Naive thymus-derived CD4-positive, alpha-beta T cell (primary cell): Measurements from ENCODE around the gene REG1B. TPM values are rescaled to one million over a fixed set of nuclear protein-coding genes. Genes with fewer than 3 reads are reported as not detected.
A peak's percentile ranks its signal among the peaks of the same experiment; 100 is the strongest.
"Not testable (repeated sequence)": the region's sequence is repeated elsewhere in the genome, so short reads cannot be mapped to it uniquely, and the experiment has no call there.

Experiments used
- ATAC-seq: fragments of 150-1000 bp; cut with Tn5 transposase; 2 replicates; pipeline ENCODE4 v1.10.0; 2021; ENCODE audit warnings: mild to moderate bottlenecking, moderate library complexity
- CTCF ChIA-PET: fragments of 350-600 bp; sonication (Branson Sonifier 250); formaldehyde crosslinking; loops from one replicate; lab custom pipeline; 2021; ENCODE audit warnings: antibody characterized with exemption; lab: Charles Lee
- POLR2A ChIA-PET: fragments of 350-600 bp; sonication (Branson Sonifier 250); formaldehyde crosslinking; loops from one replicate; lab custom pipeline; 2021; ENCODE audit warnings: antibody characterized with exemption, inconsistent platforms; lab: Charles Lee
- DNase-seq, 9 donors: peaks; one replicate each; pipeline versions ENCODE4 v3.0.0 to v3.0.0-alpha.2; 2020 to 2022; ENCODE audit warnings: mixed read lengths in 1 of 9
- H3K27ac ChIP-seq: one replicate; pipeline ENCODE4 v1.7.0; 2013; ENCODE audit warnings: mild to moderate bottlenecking, low read depth, low read length, moderate library complexity
- H3K27me3 ChIP-seq, 2 donors: one replicate each; pipeline ENCODE4 v1.7.0; 2013; ENCODE audit warnings: low read length in 2 of 2, mild to moderate bottlenecking in 2 of 2, moderate library complexity in 2 of 2; ENCODE audit not compliant: control insufficient read depth in 2 of 2, insufficient read depth in 2 of 2
- H3K36me3 ChIP-seq, 3 experiments: 1 replicate in 2 of 3; 2 replicates in 1 of 3; pipeline ENCODE4 v1.7.0; 2013; ENCODE audit warnings: low read length in 3 of 3, mild to moderate bottlenecking in 3 of 3, moderate library complexity in 1 of 3; ENCODE audit not compliant: insufficient read depth in 3 of 3, control insufficient read depth in 2 of 3
- H3K4me1 ChIP-seq, 2 donors: one replicate each; pipeline ENCODE4 v1.7.0; 2013; ENCODE audit warnings: low read length in 2 of 2, mild to moderate bottlenecking in 2 of 2, moderate library complexity in 1 of 2; ENCODE audit not compliant: control insufficient read depth in 2 of 2, insufficient read depth in 2 of 2
- H3K4me3 ChIP-seq: 2 replicates; pipeline ENCODE4 v1.7.0; 2013; ENCODE audit warnings: mild to moderate bottlenecking, low read length
- H3K9me3 ChIP-seq, 3 experiments: 1 replicate in 2 of 3; 2 replicates in 1 of 3; pipeline ENCODE4 v1.7.0; 2013; ENCODE audit warnings: low read length in 3 of 3; ENCODE audit not compliant: control insufficient read depth in 2 of 3
- H3K27ac Mint-ChIP-seq, 9 donors: one replicate each; pipeline ENCODE4 v1.8.0; 2020 to 2022; ENCODE audit warnings: mixed read lengths in 9 of 9, mild to moderate bottlenecking in 8 of 9, moderate library complexity in 5 of 9, inconsistent platforms in 2 of 9
- H3K27me3 Mint-ChIP-seq, 5 donors: one replicate each; pipeline ENCODE4 v1.8.0; 2021 to 2022; ENCODE audit warnings: mixed read lengths in 5 of 5, mild to moderate bottlenecking in 1 of 5
- H3K36me3 Mint-ChIP-seq, 5 donors: one replicate each; pipeline ENCODE4 v1.8.0; 2020 to 2022; ENCODE audit warnings: mixed read lengths in 5 of 5, mild to moderate bottlenecking in 3 of 5, inconsistent platforms in 1 of 5
- H3K4me1 Mint-ChIP-seq, 7 donors: one replicate each; pipeline ENCODE4 v1.8.0; 2020 to 2022; ENCODE audit warnings: mixed read lengths in 7 of 7, mild to moderate bottlenecking in 3 of 7, inconsistent platforms in 1 of 7
- H3K4me3 Mint-ChIP-seq, 10 donors: one replicate each; pipeline ENCODE4 v1.8.0; 2020 to 2022; ENCODE audit warnings: mild to moderate bottlenecking in 10 of 10, mixed read lengths in 10 of 10, moderate library complexity in 6 of 10, inconsistent platforms in 2 of 10
- H3K9me3 Mint-ChIP-seq, 11 donors: one replicate each; pipeline ENCODE4 v1.8.0; 2020 to 2022; ENCODE audit warnings: mixed read lengths in 11 of 11, mild to moderate bottlenecking in 4 of 11, inconsistent platforms in 1 of 11, moderate library complexity in 1 of 11
- intact Hi-C, 2 donors: fragments of 100-400 bp; cut with micrococcal nuclease; formaldehyde crosslinking; loops; one replicate each; pipeline ENCODE4 v1.15.1; 2023
- polyA plus RNA-seq, 2 donors: library from polyadenylated mRNA; unstranded; fragments of 300-500 nt; fragmentation: Illumina TruSeq; gene quantifications; one replicate each; pipeline ENCODE4 v1.2.3, GENCODE V29; 2021
- total RNA-seq, 6 experiments: library from RNA in 5 of 6; stranded (reverse) in 5 of 6; gene quantifications; 1 replicate in 5 of 6; 2 replicates in 1 of 6; pipeline ENCODE4 v1.2.3 and lab custom pipeline; 2021 to 2026

The REG1B gene
- total and polyA plus RNA-seq, 7 experiments from 2014 or later: not detected

DNA sequence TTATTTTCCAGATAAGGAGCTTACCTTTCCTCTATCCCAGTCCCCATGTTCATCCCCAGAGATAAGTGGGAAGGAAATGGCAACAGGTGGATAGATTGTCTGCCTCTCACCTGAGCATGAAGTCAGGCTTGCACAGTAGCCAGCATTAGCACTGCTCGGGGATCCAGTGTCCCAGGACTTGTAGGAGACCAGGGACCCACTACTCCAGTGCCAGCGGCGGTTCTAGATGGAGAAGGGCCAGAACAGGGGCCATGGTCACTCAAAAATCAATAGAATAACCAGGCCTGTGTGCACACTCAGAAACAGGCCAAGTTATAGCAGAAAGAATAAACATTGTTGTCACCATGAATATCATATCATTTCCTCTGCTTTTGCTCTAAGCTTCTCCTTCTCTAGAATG lies 2.4 kb downstream of the REG1B start:
- Histone ChIP-seq H3K27me3 (no peaks in the 10 kb centered on the region), H3K4me3 (no peak overlapping the region), H3K27ac (no peak overlapping the region), H3K9me3 (no peaks in the 10 kb centered on the region), H3K36me3 (no peaks in the 10 kb centered on the region), H3K4me1 (no peaks in the 10 kb centered on the region)
- H3K27me3 Mint-ChIP-seq: peaks cover 0 to 9% (median 0%) of the 10 kb centered on the region in 5 donors
- H3K36me3 Mint-ChIP-seq: no peaks in the 10 kb centered on the region
- ATAC-seq: no peak
- ChIA-PET POLR2A (no interaction called here), CTCF (no interaction called here)
- no peak overlapping the region for H3K27ac Mint-ChIP-seq
- no peak overlapping the region for H3K4me3 Mint-ChIP-seq
- peaks cover 0 to 3% (median 0%) of the 10 kb centered on the region in 7 donors for H3K4me1 Mint-ChIP-seq
- intact Hi-C loops: no loop called here
- H3K9me3 Mint-ChIP-seq: peaks cover 0 to 18% (median 6%) of the 10 kb centered on the region in 11 donors
- no peak for DNase-seq

GRCh38 chr2:79084495-79085135 lies 3.2 kb downstream of the REG1B start:
- Histone ChIP-seq H3K27ac (no peak overlapping the region), H3K4me1 (no peaks in the 10 kb centered on the region)
- H3K27ac Mint-ChIP-seq: no peak overlapping the region

GRCh38 chr2:79083597-79084251 lies 4.1 kb downstream of the REG1B start:
- H3K4me1 ChIP-seq: no peaks in the 10 kb centered on the region
- Mint-ChIP-seq H3K4me3 (no peak overlapping the region), H3K27me3 (peaks cover 0 to 9% (median 0%) of the 10 kb centered on the region in 5 donors), H3K27ac (no peak overlapping the region), H3K9me3 (peaks cover 0 to 23% (median 6%) of the 10 kb centered on the region in 11 donors), H3K4me1 (peaks cover 0 to 3% (median 0%) of the 10 kb centered on the region in 7 donors), H3K36me3 (no peaks in the 10 kb centered on the region)
- no peaks in the 10 kb centered on the region for H3K36me3 ChIP-seq
- H3K27ac ChIP-seq: no peak overlapping the region
- no peak overlapping the region for H3K4me3 ChIP-seq
- no peaks in the 10 kb centered on the region for H3K27me3 ChIP-seq
- CTCF ChIA-PET: no interaction called here
- POLR2A ChIA-PET: no interaction called here
- intact Hi-C loops: no loop called here
- peak; percentile 44 for ATAC-seq
- DNase-seq: no peak
- no peaks in the 10 kb centered on the region for H3K9me3 ChIP-seq

More at GRCh38 chr2:79084495-79085135, 3.2 kb downstream of the REG1B start:
- no peaks in the 10 kb centered on the region for H3K9me3 ChIP-seq
- intact Hi-C loops: no loop called here
- POLR2A ChIA-PET: no interaction called here
- Mint-ChIP-seq H3K27me3 (peaks cover 0 to 9% (median 0%) of the 10 kb centered on the region in 5 donors), H3K9me3 (peaks cover 0 to 23% (median 6%) of the 10 kb centered on the region in 11 donors), H3K4me1 (peaks cover 0 to 3% (median 0%) of the 10 kb centered on the region in 7 donors), H3K36me3 (no peaks in the 10 kb centered on the region), H3K4me3 (no peak overlapping the region)
- no peak overlapping the region for H3K4me3 ChIP-seq
- DNase-seq (no peak), ATAC-seq (no peak)
- no peaks in the 10 kb centered on the region for H3K27me3 ChIP-seq
- no peaks in the 10 kb centered on the region for H3K36me3 ChIP-seq
- CTCF ChIA-PET: no interaction called here

GRCh38 chr2:79082987-79083386 lies 4.8 kb downstream of the REG1B start:
- Mint-ChIP-seq H3K4me1 (peaks cover 0 to 3% (median 0%) of the 10 kb centered on the region in 7 donors), H3K27ac (no peak overlapping the region), H3K9me3 (peaks cover 2 to 24% (median 9%) of the 10 kb centered on the region in 11 donors), H3K36me3 (no peaks in the 10 kb centered on the region), H3K27me3 (peaks cover 0 to 9% (median 0%) of the 10 kb centered on the region in 5 donors), H3K4me3 (no peak overlapping the region)
- Histone ChIP-seq H3K4me1 (no peaks in the 10 kb centered on the region), H3K4me3 (no peak overlapping the region), H3K27me3 (no peaks in the 10 kb centered on the region), H3K9me3 (no peaks in the 10 kb centered on the region), H3K36me3 (no peaks in the 10 kb centered on the region), H3K27ac (no peak overlapping the region)
- no peak for DNase-seq
- intact Hi-C loops: no loop called here
- ChIA-PET POLR2A (no interaction called here), CTCF (no interaction called here)
- no peak for ATAC-seq

DNA sequence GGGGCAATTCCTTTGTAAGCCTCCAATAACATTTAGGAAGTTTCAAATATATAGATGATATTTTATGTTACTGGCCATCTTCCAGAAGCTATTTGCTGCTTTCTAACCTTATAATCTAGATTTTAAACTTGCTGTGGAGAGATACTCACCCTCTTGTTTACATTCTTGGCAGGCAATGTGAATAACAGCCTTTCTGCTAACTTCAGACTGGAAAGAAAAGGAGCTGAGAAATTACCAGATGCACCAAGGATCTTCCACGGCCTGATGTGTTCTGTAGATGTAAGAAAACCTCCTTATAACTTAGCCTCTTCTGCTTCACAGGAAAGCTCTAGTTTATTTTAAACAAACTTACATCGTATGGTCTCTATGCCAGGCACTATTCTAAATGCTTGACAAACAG lies 16.7 kb downstream of the REG1B start:
- ATAC-seq (no peak), DNase-seq (no peak)
- ChIA-PET POLR2A (no interaction called here), CTCF (no interaction called here)
- H3K36me3 Mint-ChIP-seq: no peaks in the 10 kb centered on the region
- no peaks in the 10 kb centered on the region for H3K27me3 ChIP-seq
- no peaks in the 10 kb centered on the region for H3K27me3 Mint-ChIP-seq
- no peak overlapping the region for H3K4me3 ChIP-seq
- H3K27ac ChIP-seq: no peak overlapping the region
- H3K27ac Mint-ChIP-seq: no peak overlapping the region
- no peaks in the 10 kb centered on the region for H3K4me1 Mint-ChIP-seq
- no peaks in the 10 kb centered on the region for H3K9me3 ChIP-seq
- intact Hi-C loops: no loop called here
- no peaks in the 10 kb centered on the region for H3K4me1 ChIP-seq
- H3K9me3 Mint-ChIP-seq: peaks cover 1 to 30% (median 17%) of the 10 kb centered on the region in 11 donors
- H3K4me3 Mint-ChIP-seq: no peak overlapping the region
- H3K36me3 ChIP-seq: no peaks in the 10 kb centered on the region

DNA sequence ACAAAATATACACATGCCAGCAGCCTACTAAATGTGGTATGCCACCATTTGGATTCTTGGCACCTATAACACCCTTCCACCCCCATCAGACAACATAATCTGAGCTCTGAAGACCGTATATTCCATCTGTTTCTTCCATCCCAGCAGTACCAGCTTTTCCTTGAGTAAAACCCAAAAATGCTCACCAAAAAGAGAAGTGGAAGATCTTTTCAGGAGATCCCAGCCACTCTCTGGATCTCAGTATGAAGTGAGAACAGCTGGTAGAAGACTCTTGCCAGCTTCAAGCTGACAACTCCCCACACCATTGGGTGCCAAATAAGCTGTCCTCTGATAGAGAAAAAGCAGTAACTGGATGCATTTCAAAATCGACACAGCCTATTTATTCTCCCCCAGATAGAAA lies 22.6 kb downstream of the REG1B start:
- ChIA-PET POLR2A (no interaction called here), CTCF (no interaction called here)
- H3K27ac Mint-ChIP-seq: no peak overlapping the region
- peaks cover 0 to 20% (median 10%) of the 10 kb centered on the region in 11 donors for H3K9me3 Mint-ChIP-seq
- no peaks in the 10 kb centered on the region for H3K27me3 Mint-ChIP-seq
- Histone ChIP-seq H3K4me1 (no peaks in the 10 kb centered on the region), H3K4me3 (no peak overlapping the region), H3K27me3 (no peaks in the 10 kb centered on the region), H3K9me3 (peaks cover 0 to 3% (median 0%) of the 10 kb centered on the region in 3 experiments), H3K27ac (no peak overlapping the region), H3K36me3 (no peaks in the 10 kb centered on the region)
- no peaks in the 10 kb centered on the region for H3K4me1 Mint-ChIP-seq
- no peak for DNase-seq
- H3K4me3 Mint-ChIP-seq: no peak overlapping the region
- intact Hi-C loops: no loop called here
- no peaks in the 10 kb centered on the region for H3K36me3 Mint-ChIP-seq
- no peak for ATAC-seq

DNA sequence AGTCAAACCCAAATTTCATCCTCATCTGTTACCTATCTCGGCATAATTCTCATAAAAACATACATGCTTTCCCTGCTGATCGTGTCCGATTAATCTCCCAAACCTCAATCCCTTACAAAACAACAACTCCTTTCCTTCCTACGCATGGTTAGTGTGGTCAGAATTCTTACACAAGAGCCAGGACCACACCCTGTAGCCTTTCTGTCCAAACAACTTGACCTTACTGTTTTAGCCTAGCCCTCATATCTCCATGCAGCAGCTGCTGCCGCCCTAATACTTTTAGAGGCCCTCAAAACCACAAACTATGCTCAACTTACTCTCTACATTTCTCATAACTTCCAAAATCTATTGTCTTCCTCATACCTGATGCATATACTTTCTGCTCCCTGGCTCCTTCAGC lies 33.0 kb downstream of the REG1B start:
- CTCF ChIA-PET, H3K27ac Mint-ChIP-seq, H3K4me1 Mint-ChIP-seq, POLR2A ChIA-PET, H3K27me3 Mint-ChIP-seq, DNase-seq, intact Hi-C loops, H3K4me3 Mint-ChIP-seq, H3K4me3 ChIP-seq, H3K9me3 ChIP-seq, H3K27me3 ChIP-seq, ATAC-seq, H3K4me1 ChIP-seq, H3K36me3 Mint-ChIP-seq, H3K27ac ChIP-seq, H3K36me3 ChIP-seq: not testable (repeated sequence)
- peaks cover 0 to 19% (median 3%) of the 10 kb centered on the region in 11 donors for H3K9me3 Mint-ChIP-seq
